ENCODE measurements around the gene EAF1. TPM values are rescaled to one million over a fixed set of nuclear protein-coding genes. Genes with fewer than 3 reads are reported as not detected.

EAF1 gene
- total and polyA plus RNA-seq, 2 donors (not counting 1 experiment from before 2014, with no cell fraction given), result 8.3 to 19.8 TPM

- Mint-ChIP-seq H3K4me3 (no peak overlapping the region), H3K27me3 (no peaks in the 10 kb centered on the region), H3K27ac (no peak overlapping the region), H3K9me3 (ENCODE audit: insufficient read depth) (no peaks in the 10 kb centered on the region), H3K4me1 (peaks cover 19% of the 10 kb centered on the region)
- no peak overlapping the region for H3K4me3 ChIP-seq (ENCODE audit: control extremely low read depth in 1 of 5, extremely low read depth in 1 of 5, insufficient read depth in 1 of 5, low read depth in 2 of 5, low read length in 4 of 5)
- no peak overlapping the region for H3K27ac ChIP-seq (ENCODE audit: low read length in 2 of 2)
- peak overlapping the region; percentile 36 for H3K4me2 ChIP-seq (replicated peaks; ENCODE audit: low read depth, low read length, poor library complexity, severe bottlenecking)
- CTCF ChIA-PET, result interaction anchor here (0.6 to 14.6 kb wide), 53 partner anchors 9 to 479 kb away, joined by 3 to 421 read pairs (median 4); partner anchors contain the start of genes CAPN7, EAF1, METTL6 and SH3BP5
- no peak overlapping the region for H3K9ac ChIP-seq (ENCODE audit: low read length)
- DNase-seq (peak; percentile 80), ATAC-seq (ENCODE audit: low read depth) (peak; percentile 73)
- peaks cover 25 to 30% of the 10 kb centered on the region in 2 donors for H3K4me1 ChIP-seq (ENCODE audit: control insufficient read depth in 2 of 2, insufficient read depth in 2 of 2, low read length in 2 of 2)
- H3K27me3 ChIP-seq (replicated peaks in 1 of 4; ENCODE audit: control extremely low read depth in 1 of 4, control insufficient read depth in 3 of 4, insufficient read depth in 4 of 4, low read length in 3 of 4), result no peaks in the 10 kb centered on the region
- H4K20me1 ChIP-seq (ENCODE audit: control insufficient read depth, insufficient read depth, low read length, poor library complexity, severe bottlenecking), result no peaks in the 10 kb centered on the region
- peaks cover 5% of the 10 kb centered on the region for H3K79me2 ChIP-seq (ENCODE audit: control insufficient read depth, insufficient read depth, low read length)
- POLR2A ChIA-PET, result interaction anchor here (0.6 kb wide), 1 partner anchor 204 kb away, joined by 4 read pairs; no protein-coding TSS in a partner anchor
- peaks cover 0 to 15% of the 10 kb centered on the region in 2 experiments for H3K36me3 ChIP-seq (replicated peaks in 1 of 2; ENCODE audit: control extremely low read depth in 1 of 2, control insufficient read depth in 1 of 2, extremely low read depth in 1 of 2, insufficient read depth in 2 of 2, low read length in 1 of 2)
- H3K9me3 ChIP-seq (ENCODE audit: control extremely low read depth in 1 of 3, control insufficient read depth in 2 of 3, insufficient read depth in 1 of 3, low read length in 2 of 3), result no peaks in the 10 kb centered on the region
- no peak for TF ChIP-seq EZH2 (IDR thresholded peaks at IDR 0.05; ENCODE audit: borderline replicate concordance, insufficient read depth, low read depth, low read length, poor library complexity, severe bottlenecking)
- peak; percentile 84 for TF ChIP-seq CTCF (IDR thresholded peaks at IDR 0.05)
- no peak overlapping the region for H2AFZ ChIP-seq (ENCODE audit: insufficient read depth, low read depth, low read length, poor library complexity, severe bottlenecking)
- no CpG with 5 or more reads among the region's 3 CpGs for WGBS (ENCODE audit: insufficient coverage)
- intact Hi-C loops (cut with micrococcal nuclease), result loop anchor here (1.0 to 10.0 kb wide), 7 partner anchors 27 to 481 kb away; no protein-coding TSS in a partner anchor
Measured at GRCh38 chr3:15405448-15406050, 21.8 kb upstream of the EAF1 start.

GRCh38 chr3:15409239-15409638, 18.2 kb upstream of the EAF1 start:
- H3K4me3 ChIP-seq (ENCODE audit: control extremely low read depth in 1 of 5, extremely low read depth in 1 of 5, insufficient read depth in 1 of 5, low read depth in 2 of 5, low read length in 4 of 5), result no peak overlapping the region
- no peaks in the 10 kb centered on the region for H3K27me3 ChIP-seq (replicated peaks in 1 of 4; ENCODE audit: control extremely low read depth in 1 of 4, control insufficient read depth in 3 of 4, insufficient read depth in 4 of 4, low read length in 3 of 4)
- intact Hi-C loops (cut with micrococcal nuclease), result loop anchor here (10.0 kb wide), 1 partner anchor 484 kb away; no protein-coding TSS in a partner anchor
- H3K27ac ChIP-seq (ENCODE audit: low read length in 2 of 2), result no peak overlapping the region
- H2AFZ ChIP-seq (ENCODE audit: insufficient read depth, low read depth, low read length, poor library complexity, severe bottlenecking), result no peak overlapping the region
- H4K20me1 ChIP-seq (ENCODE audit: control insufficient read depth, insufficient read depth, low read length, poor library complexity, severe bottlenecking), result no peaks in the 10 kb centered on the region
- H3K4me1 ChIP-seq (ENCODE audit: control insufficient read depth in 2 of 2, insufficient read depth in 2 of 2, low read length in 2 of 2), result peaks cover 12 to 13% of the 10 kb centered on the region in 2 donors
- H3K36me3 ChIP-seq (replicated peaks in 1 of 2; ENCODE audit: control extremely low read depth in 1 of 2, control insufficient read depth in 1 of 2, extremely low read depth in 1 of 2, insufficient read depth in 2 of 2, low read length in 1 of 2), result peaks cover 6 to 41% of the 10 kb centered on the region in 2 experiments
- no peak for DNase-seq
- no peak overlapping the region for H3K4me2 ChIP-seq (replicated peaks; ENCODE audit: low read depth, low read length, poor library complexity, severe bottlenecking)
- H3K4me3 Mint-ChIP-seq, result no peak overlapping the region
- ChIA-PET POLR2A (no interaction called here), CTCF (interaction anchor here (8.1 to 14.6 kb wide), 2 partner anchors 144 to 207 kb away, joined by 305 to 421 read pairs; partner anchors contain the start of gene CAPN7)
- 100% methylated on average over 1 of the region's 3 CpGs for WGBS (ENCODE audit: insufficient coverage)
- H3K27ac Mint-ChIP-seq, result no peak overlapping the region
- TF ChIP-seq EZH2 (IDR thresholded peaks at IDR 0.05; ENCODE audit: borderline replicate concordance, insufficient read depth, low read depth, low read length, poor library complexity, severe bottlenecking) (no peak), CTCF (IDR thresholded peaks at IDR 0.05) (no peak)
- no peaks in the 10 kb centered on the region for H3K27me3 Mint-ChIP-seq
- no peak for ATAC-seq (ENCODE audit: low read depth)
- peaks cover 10% of the 10 kb centered on the region for H3K4me1 Mint-ChIP-seq
- no peak overlapping the region for H3K9ac ChIP-seq (ENCODE audit: low read length)
- no peaks in the 10 kb centered on the region for H3K9me3 Mint-ChIP-seq (ENCODE audit: insufficient read depth)
- H3K79me2 ChIP-seq (ENCODE audit: control insufficient read depth, insufficient read depth, low read length), result peaks cover 2% of the 10 kb centered on the region
- H3K9me3 ChIP-seq (ENCODE audit: control extremely low read depth in 1 of 3, control insufficient read depth in 2 of 3, insufficient read depth in 1 of 3, low read length in 2 of 3), result no peaks in the 10 kb centered on the region

Data from B cell (primary cell).